A549 (cell line): Measurements from ENCODE around the gene NEDD8. TPM values are rescaled to one million over a fixed set of nuclear protein-coding genes. Genes with fewer than 3 reads are reported as not detected.

Experiments
- ATAC-seq, 2 experiments: fragments of 200-7000 bp in 1 of 2; fragments of >200 bp in 1 of 2; cut with Nextera tagmentation in 1 of 2; cut with Tn5 transposase in 1 of 2; 3 replicates each; pipeline versions ENCODE4 v1.8.0 to v1.9.1; 2018 to 2020; ENCODE audit warnings: mild to moderate bottlenecking in 1 of 2, moderate library complexity in 1 of 2
- CTCF ChIA-PET: fragments of 300-600 bp; sonication (Branson Sonifier 250); formaldehyde crosslinking; extraction: SDS; loops from one replicate; lab custom pipeline; 2021; ENCODE audit warnings: antibody characterized with exemption, inconsistent platforms; lab: Yijun Ruan, JAX
- POLR2A ChIA-PET: fragments of 350-600 bp; formaldehyde crosslinking; extraction: SDS; loops from one replicate; lab custom pipeline; 2021; ENCODE audit warnings: antibody characterized with exemption, inconsistent platforms; lab: Yijun Ruan, JAX
- DNase-seq, 2 experiments: peaks; one replicate each; pipeline versions ENCODE4 v3.0.0 to v3.0.0-alpha.2; 2011 to 2016; ENCODE audit warnings: low read depth in 1 of 2, low spot score in 1 of 2
- FAIRE-seq: peaks from 2 replicates; lab custom pipeline; 2011; peaks lifted over from hg19 to GRCh38; lab: Jason Lieb, UNC
- H3K27ac ChIP-seq, 2 experiments: fragments of >200 bp; sonication (Bioruptor Twin); formaldehyde crosslinking; 3 replicates each; pipeline ENCODE4 v1.5.1; 2016 to 2017
- H3K4me1 ChIP-seq: fragments of >200 bp; sonication (Bioruptor Twin); formaldehyde crosslinking; 3 replicates; pipeline ENCODE4 v1.6.1; 2016
- H3K4me2 ChIP-seq: fragments of >200 bp; sonication (Bioruptor Twin); formaldehyde crosslinking; 3 replicates; pipeline ENCODE4 v1.6.1; 2016
- H3K4me3 ChIP-seq: fragments of >200 bp; sonication (Bioruptor Twin); formaldehyde crosslinking; 3 replicates; pipeline ENCODE4 v1.5.1; 2016
- H3K9me3 ChIP-seq: fragments of >200 bp; sonication (Bioruptor Twin); formaldehyde crosslinking; 3 replicates; pipeline ENCODE4 v1.6.1; 2016
- ATOH8 ChIP-seq: fragments of 250-450 bp; sonication (Bioruptor Pico); IDR thresholded peaks from 2 replicates; pipeline ENCODE4 v1.5.0; 2020; ENCODE audit warnings: low read depth, mild to moderate bottlenecking, moderate library complexity
- BCL3 ChIP-seq: fragments of >200 bp; sonication (Bioruptor Twin); formaldehyde crosslinking; IDR thresholded peaks from 3 replicates; pipeline ENCODE4 v1.6.1; 2016
- BHLHE40 ChIP-seq: IDR thresholded peaks from 2 replicates; pipeline ENCODE4 v1.6.1; 2012; ENCODE audit warnings: low read depth, low read length, inconsistent platforms
- CHD2 ChIP-seq: fragments of 150-350 bp; IDR thresholded peaks from 2 replicates; pipeline ENCODE4 v1.6.1; 2014; ENCODE audit warnings: low read length; ENCODE audit not compliant: partially characterized antibody
- CHD4 ChIP-seq: fragments of 200-600 bp; sonication (generic); IDR thresholded peaks from 2 replicates; pipeline ENCODE4 v1.6.1; 2016; ENCODE audit warnings: antibody characterized with exemption, mild to moderate bottlenecking, borderline replicate concordance
- EHMT2 ChIP-seq: fragments of 200-600 bp; sonication (generic); IDR thresholded peaks from 2 replicates; pipeline ENCODE4 v1.6.1; 2016; ENCODE audit warnings: antibody characterized with exemption, low read depth, mild to moderate bottlenecking, moderate library complexity
- ESRRA ChIP-seq: fragments of 150-350 bp; IDR thresholded peaks from 2 replicates; pipeline ENCODE4 v1.6.1; 2014; ENCODE audit warnings: mild to moderate bottlenecking, low read length, borderline replicate concordance
- FOSB ChIP-seq: fragments of 250-450 bp; sonication (Bioruptor Pico); IDR thresholded peaks from 2 replicates; pipeline ENCODE4 v1.5.0; 2020; ENCODE audit warnings: mild to moderate bottlenecking, moderate library complexity
- FOXS1 ChIP-seq: fragments of 250-450 bp; sonication (Bioruptor Pico); IDR thresholded peaks from 2 replicates; pipeline ENCODE4 v1.5.0; 2020; ENCODE audit warnings: mild to moderate bottlenecking, moderate library complexity
- GATA3 ChIP-seq: IDR thresholded peaks from 2 replicates; pipeline ENCODE4 v1.6.1; 2012; ENCODE audit warnings: borderline replicate concordance
- HES2 ChIP-seq: fragments of >200 bp; sonication (Bioruptor Twin); formaldehyde crosslinking; IDR thresholded peaks from 2 replicates; pipeline ENCODE4 v1.6.1; 2016
- HEYL ChIP-seq: fragments of 250-450 bp; sonication (Bioruptor Pico); IDR thresholded peaks from 2 replicates; pipeline ENCODE4 v1.8.0; 2021; ENCODE audit warnings: mild to moderate bottlenecking, moderate library complexity
- HOXB5 ChIP-seq: fragments of 250-450 bp; sonication (Bioruptor Pico); IDR thresholded peaks from 2 replicates; pipeline ENCODE4 v1.5.0; 2020; ENCODE audit warnings: mild to moderate bottlenecking, moderate library complexity
- KDM1A ChIP-seq: fragments of 200-600 bp; sonication (generic); IDR thresholded peaks from 2 replicates; pipeline ENCODE4 v1.6.1; 2016; ENCODE audit warnings: low read depth, mild to moderate bottlenecking
- KDM5A ChIP-seq: fragments of 200-600 bp; sonication (generic); IDR thresholded peaks from 2 replicates; pipeline ENCODE4 v1.6.1; 2016; ENCODE audit warnings: antibody characterized with exemption, mild to moderate bottlenecking
- MAFK ChIP-seq: fragments of 450-650 bp; IDR thresholded peaks from 2 replicates; pipeline ENCODE4 v1.6.1; 2014; ENCODE audit not compliant: partially characterized antibody
- MAX ChIP-seq: IDR thresholded peaks from 2 replicates; pipeline ENCODE4 v1.6.1; 2012
- MAZ ChIP-seq: fragments of 150-350 bp; IDR thresholded peaks from 2 replicates; pipeline ENCODE4 v1.6.1; 2014; ENCODE audit warnings: antibody characterized with exemption, low read depth, low read length, borderline replicate concordance
- MYC ChIP-seq: IDR thresholded peaks from 2 replicates; pipeline ENCODE4 v1.6.1; 2012; ENCODE audit warnings: mild to moderate bottlenecking, inconsistent platforms, low read length, improper control_type of control experiment, borderline replicate concordance
- NFE2L2 ChIP-seq: fragments of 150-350 bp; conservative IDR thresholded peaks from 2 replicates; pipeline ENCODE4 v1.6.1; 2014; ENCODE audit warnings: low read length
- NPAS2 ChIP-seq: fragments of 250-450 bp; sonication (Bioruptor Pico); IDR thresholded peaks from 2 replicates; pipeline ENCODE4 v1.8.0; 2022; ENCODE audit warnings: mild to moderate bottlenecking, moderate library complexity, borderline replicate concordance
- NR3C1 ChIP-seq: fragments of >200 bp; sonication (Bioruptor Twin); formaldehyde crosslinking; IDR thresholded peaks from 3 replicates; pipeline ENCODE4 v1.6.1; 2017
- RAD21 ChIP-seq, 2 experiments: fragments of >200 bp in 1 of 2; sonication (Bioruptor Twin) in 1 of 2; formaldehyde crosslinking in 1 of 2; IDR thresholded peaks in 1 of 2; conservative IDR thresholded peaks in 1 of 2; 2 replicates in 1 of 2; 3 replicates in 1 of 2; pipeline ENCODE4 v1.6.1; 2012 to 2018; ENCODE audit warnings: inconsistent platforms in 1 of 2
- RARB ChIP-seq: fragments of 250-450 bp; sonication (Bioruptor Pico); IDR thresholded peaks from 2 replicates; pipeline ENCODE4 v1.8.0; 2021; ENCODE audit warnings: mild to moderate bottlenecking, moderate library complexity
- RFX5 ChIP-seq: fragments of 450-650 bp; IDR thresholded peaks from 2 replicates; pipeline ENCODE4 v1.7.1; 2014; ENCODE audit warnings: antibody characterized with exemption, mild to moderate bottlenecking, moderate library complexity
- RNF2 ChIP-seq: fragments of 200-600 bp; sonication (generic); IDR thresholded peaks from 2 replicates; pipeline ENCODE4 v1.6.1; 2016; ENCODE audit warnings: low read depth, mild to moderate bottlenecking, antibody characterized with exemption, moderate library complexity, borderline replicate concordance
- TP53 ChIP-seq: fragments of 250-450 bp; sonication (Bioruptor Pico); IDR thresholded peaks from 2 replicates; pipeline ENCODE4 v1.5.0; 2021; ENCODE audit warnings: mild to moderate bottlenecking, moderate library complexity
- WGBS: methylation state at CpG from one replicate; pipeline ENCODE4 v1.1.6; 2017; ENCODE audit errors: missing lambda C conversion rate; 5-methylcytosine and 5-hydroxymethylcytosine counted together
- polyA plus RNA-seq, 4 experiments: library from polyadenylated mRNA; depleted of rRNA in 3 of 4; stranded (reverse); fragments of >200 nt; fragmentation: RNase III in 1 of 4; extraction: RNeasy Plus Mini Kit Qiagen cat#74134 plus additional on column Dnase treatment in 1 of 4; gene quantifications; 2 replicates in 3 of 4; 3 replicates in 1 of 4; pipeline ENCODE4 v1.2.3, GENCODE V29; 2011 to 2017

Gene NEDD8
- polyA plus RNA-seq, 2 of the 4 experiments (the other 2 are of a cell fraction): 433 to 589 TPM

- no peak for DNase-seq
- ChIA-PET CTCF (interaction anchor here (0.7 to 34.0 kb wide), 6 partner anchors 9 to 151 kb away, joined by 3 to 469 read pairs (median 4); partner anchors contain the start of genes CIDEB, DHRS1, LTB4R and LTB4R2), POLR2A (interaction anchor here (1.2 to 1.6 kb wide), 3 partner anchors 9 to 39 kb away, joined by 3 to 5 read pairs (median 3); partner anchors contain the start of genes RABGGTA and TINF2)
- Histone ChIP-seq H3K4me2 (no peak overlapping the region), H3K27ac (no peak overlapping the region), H3K4me3 (no peak overlapping the region), H3K4me1 (no peaks in the 10 kb centered on the region), H3K9me3 (no peaks in the 10 kb centered on the region)
- no peak for FAIRE-seq
- TF ChIP-seq MAFK (no peak), BHLHE40 (no peak), RNF2 (no peak), BCL3 (no peak), NFE2L2 (no peak), HES2 (no peak), FOSB (CRISPR knock-in tag) (no peak), CHD4 (no peak), MYC (no peak), KDM5A (no peak), CHD2 (no peak), KDM1A (no peak), FOXS1 (CRISPR knock-in tag) (no peak), ESRRA (no peak), MAX (no peak), HOXB5 (no peak), TP53 (CRISPR knock-in tag) (no peak), HEYL (CRISPR knock-in tag) (no peak), NPAS2 (CRISPR knock-in tag) (no peak), EHMT2 (no peak)
- no peak for ATAC-seq
- 76% methylated on average over 6 of the region's 6 CpGs for WGBS
These were observed 48.8 kb upstream of the NEDD8 start for GRCh38 chr14:24280797-24281460.

- H3K9me3 ChIP-seq: no peaks in the 10 kb centered on the region
- POLR2A ChIA-PET: interaction anchor here (1.2 to 1.6 kb wide), 3 partner anchors 8 to 37 kb away, joined by 3 to 5 read pairs (median 3); partner anchors contain the start of genes RABGGTA and TINF2
- CTCF ChIA-PET: interaction anchor here (1.7 to 34.0 kb wide), 5 partner anchors 7 to 152 kb away, joined by 4 to 469 read pairs (median 7); partner anchors contain the start of genes CIDEB, DHRS1, LTB4R and LTB4R2
- ATAC-seq (peak; percentile 66 to 69; a peak in 5 of 6 replicates), DNase-seq (peak in 1 of 2 experiments; percentile 41), FAIRE-seq (no peak)
- no peaks in the 10 kb centered on the region for H3K4me1 ChIP-seq
- WGBS: 61% methylated on average over 11 of the region's 11 CpGs
- TF ChIP-seq NR3C1: no peak
- no peak for TF ChIP-seq CHD2
- TF ChIP-seq ATOH8 (CRISPR knock-in tag): no peak
- TF ChIP-seq RARB: no peak
- peak in 1 of 2 experiments; percentile 19; a peak in 1 of 5 replicates for TF ChIP-seq RAD21 (conservative IDR thresholded peaks at IDR 0.05 in 1 of 2, IDR thresholded peaks at IDR 0.05 in 1 of 2)
- no peak for TF ChIP-seq GATA3
- TF ChIP-seq MAZ: no peak
- peak; percentile 60; the same call in 1 of the 2 replicates for TF ChIP-seq RFX5
- no peak overlapping the region for H3K27ac ChIP-seq
- no peak overlapping the region for H3K4me2 ChIP-seq
- H3K4me3 ChIP-seq: no peak overlapping the region
These were observed 47.4 kb upstream of the NEDD8 start for GRCh38 chr14:24279301-24280186.
